ENCODE data around the gene MGMT. TPM values are rescaled to one million over a fixed set of nuclear protein-coding genes. Genes with fewer than 3 reads are reported as not detected.

The MGMT gene
- total RNA-seq, 2 donors from 2014 or later = 17.8 to 19.2 TPM

DNA sequence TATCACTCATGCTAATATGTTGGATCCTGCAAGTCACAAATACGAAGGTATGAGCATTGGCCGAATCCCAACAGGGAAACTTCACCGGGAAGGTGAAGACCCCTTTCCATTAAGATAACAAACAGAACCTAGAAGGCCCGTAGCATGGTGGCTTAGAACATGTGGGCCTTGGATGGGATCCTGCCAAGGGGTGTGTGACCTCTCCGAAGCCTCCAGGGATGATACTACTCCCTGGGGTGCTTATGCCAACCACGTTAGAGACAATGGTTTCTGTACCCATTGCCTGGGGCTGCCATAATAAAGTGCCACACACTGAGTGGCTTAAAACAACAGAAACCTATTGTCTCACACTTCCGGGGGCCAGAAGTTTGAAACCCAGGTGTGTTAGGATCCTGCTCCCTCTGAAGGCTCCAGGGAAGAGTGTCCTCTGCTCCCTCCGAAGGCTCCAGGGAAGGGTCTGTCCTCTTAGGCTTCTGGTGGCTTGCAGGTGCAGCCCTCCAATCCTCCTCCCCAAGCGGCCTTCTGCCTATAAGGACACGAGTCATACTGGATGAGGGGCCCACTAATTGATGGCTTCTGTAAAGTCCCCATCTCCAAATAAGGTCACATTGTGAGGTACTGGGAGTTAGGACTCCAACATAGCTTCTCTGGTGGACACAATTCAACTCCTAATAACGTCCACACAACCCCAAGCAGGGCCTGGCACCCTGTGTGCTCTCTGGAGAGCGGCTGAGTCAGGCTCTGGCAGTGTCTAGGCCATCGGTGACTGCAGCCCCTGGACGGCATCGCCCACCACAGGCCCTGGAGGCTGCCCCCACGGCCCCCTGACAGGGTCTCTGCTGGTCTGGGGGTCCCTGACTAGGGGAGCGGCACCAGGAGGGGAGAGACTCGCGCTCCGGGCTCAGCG, 992 bp upstream of the MGMT start:
- H3K4me3 Mint-ChIP-seq = peak overlapping the region; percentile 79 to 83
- DNase-seq (peak in 1 of 2 donors; percentile 6), ATAC-seq (replicated peaks in 1 of 2) (no peak)
- no peaks in the 10 kb centered on the region for H3K9me3 Mint-ChIP-seq
- peaks cover 13% of the 10 kb centered on the region for H3K4me1 Mint-ChIP-seq (ENCODE audit: low read depth)
- no peaks in the 10 kb centered on the region for H3K27me3 Mint-ChIP-seq (ENCODE audit: low read depth)
- H3K36me3 Mint-ChIP-seq (ENCODE audit: insufficient read depth in 2 of 2) = no peaks in the 10 kb centered on the region
- peak overlapping the region; percentile 68 for H3K27ac Mint-ChIP-seq

DNA sequence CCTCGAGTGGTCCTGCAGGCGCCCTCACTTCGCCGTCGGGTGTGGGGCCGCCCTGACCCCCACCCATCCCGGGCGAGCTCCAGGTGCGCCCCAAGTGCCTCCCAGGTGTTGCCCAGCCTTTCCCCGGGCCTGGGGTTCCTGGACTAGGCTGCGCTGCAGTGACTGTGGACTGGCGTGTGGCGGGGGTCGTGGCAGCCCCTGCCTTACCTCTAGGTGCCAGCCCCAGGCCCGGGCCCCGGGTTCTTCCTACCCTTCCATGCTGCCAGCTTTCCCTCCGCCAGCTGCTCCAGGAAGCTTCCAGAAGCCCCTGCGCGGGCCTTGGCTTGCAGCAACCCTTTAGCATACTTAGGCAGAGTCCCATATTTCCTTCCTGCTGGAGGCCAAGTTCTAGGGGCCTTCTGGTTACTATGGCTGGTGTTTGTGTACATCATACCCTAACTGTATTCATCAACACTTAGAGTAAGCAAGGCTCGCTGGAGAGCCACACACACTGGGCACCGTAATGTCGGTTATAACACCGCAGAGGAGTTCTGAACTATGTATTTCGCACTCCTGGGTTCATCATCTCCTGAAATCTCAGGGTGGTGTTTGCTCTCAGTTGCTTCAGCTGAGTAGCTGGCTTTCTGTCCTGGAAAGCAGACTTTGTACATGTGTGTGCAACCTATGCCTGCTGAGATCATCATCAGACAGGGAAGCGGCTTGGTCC, 471 bp downstream of the MGMT start:
- no peaks in the 10 kb centered on the region for H3K27me3 Mint-ChIP-seq (ENCODE audit: low read depth)
- H3K4me1 Mint-ChIP-seq (ENCODE audit: low read depth) = peaks cover 17% of the 10 kb centered on the region
- no peak for DNase-seq
- no peaks in the 10 kb centered on the region for H3K9me3 Mint-ChIP-seq
- H3K4me3 Mint-ChIP-seq = peak overlapping the region; percentile 83 to 91
- ATAC-seq (replicated peaks in 1 of 2) = peak; percentile 0
- no peaks in the 10 kb centered on the region for H3K36me3 Mint-ChIP-seq (ENCODE audit: insufficient read depth in 2 of 2)
- H3K27ac Mint-ChIP-seq = peak overlapping the region; percentile 73

DNA sequence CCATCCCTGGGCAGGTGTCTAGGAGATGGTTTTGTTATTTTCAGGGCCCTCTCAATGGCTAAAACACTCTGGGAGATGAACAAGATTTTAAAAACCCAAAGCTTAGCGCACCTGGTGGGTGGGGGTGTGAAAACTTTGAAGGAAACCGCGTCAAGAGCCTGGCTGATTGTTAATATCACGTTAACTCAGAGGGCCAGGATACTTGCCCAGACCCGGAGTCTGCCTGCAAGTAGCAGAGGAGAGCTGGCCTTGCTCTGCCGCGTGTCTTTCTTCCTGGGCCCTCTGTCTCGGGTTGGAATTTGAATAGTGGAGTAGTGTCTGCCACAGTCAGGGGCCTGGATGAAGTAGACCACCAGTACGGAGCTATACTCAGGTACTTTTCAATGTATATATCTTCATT, 1.1 kb downstream of the MGMT start:
- no peaks in the 10 kb centered on the region for H3K36me3 Mint-ChIP-seq (ENCODE audit: insufficient read depth in 2 of 2)
- ATAC-seq (replicated peaks in 1 of 2) (no peak), DNase-seq (no peak)
- no peaks in the 10 kb centered on the region for H3K27me3 Mint-ChIP-seq (ENCODE audit: low read depth)
- peaks cover 17% of the 10 kb centered on the region for H3K4me1 Mint-ChIP-seq (ENCODE audit: low read depth)
- H3K9me3 Mint-ChIP-seq = no peaks in the 10 kb centered on the region
- H3K27ac Mint-ChIP-seq = no peak overlapping the region
- peak overlapping the region; percentile 83 to 91 for H3K4me3 Mint-ChIP-seq

DNA sequence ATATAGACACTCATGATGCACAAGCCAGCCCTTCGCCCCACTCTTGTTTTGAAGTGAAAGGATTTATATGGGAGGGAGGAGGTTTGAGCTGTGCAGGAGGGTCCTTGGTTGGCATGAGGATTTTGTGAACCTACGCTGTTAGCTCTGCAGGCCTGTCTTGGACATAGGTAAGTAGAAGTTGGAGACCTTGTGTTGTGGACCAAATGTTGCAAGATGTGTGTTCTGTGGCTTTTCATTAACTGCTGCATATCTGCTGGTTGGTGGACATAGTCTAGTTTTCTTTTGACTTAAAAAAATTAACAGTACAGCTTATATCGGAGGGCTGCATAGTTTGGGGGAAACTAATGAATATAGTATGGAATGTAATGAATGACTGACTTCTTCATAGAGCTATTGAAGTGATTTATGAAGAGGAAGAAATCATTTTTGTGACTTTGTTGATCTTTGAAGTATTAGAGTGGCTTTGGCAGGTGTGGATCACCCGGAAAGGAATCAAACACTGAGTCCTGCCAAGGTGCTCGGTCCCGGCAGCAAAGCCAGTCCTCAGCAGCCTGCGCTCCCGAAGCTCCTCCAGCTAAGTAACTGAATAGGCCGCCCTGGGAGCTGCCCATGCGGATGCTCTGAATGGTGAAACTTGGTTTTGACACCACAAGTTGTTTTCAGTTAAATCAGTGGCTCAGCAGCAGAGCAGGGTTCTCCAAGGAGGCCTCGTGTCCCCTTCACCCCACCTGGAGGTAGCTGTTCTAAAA, 3.2 kb downstream of the MGMT start:
- Mint-ChIP-seq H3K27ac (no peak overlapping the region), H3K27me3 (ENCODE audit: low read depth) (no peaks in the 10 kb centered on the region), H3K9me3 (no peaks in the 10 kb centered on the region), H3K4me1 (ENCODE audit: low read depth) (peaks cover 17% of the 10 kb centered on the region), H3K36me3 (ENCODE audit: insufficient read depth in 2 of 2) (no peaks in the 10 kb centered on the region), H3K4me3 (no peak overlapping the region)
- ATAC-seq (replicated peaks in 1 of 2) = no peak
- no peak for DNase-seq

DNA sequence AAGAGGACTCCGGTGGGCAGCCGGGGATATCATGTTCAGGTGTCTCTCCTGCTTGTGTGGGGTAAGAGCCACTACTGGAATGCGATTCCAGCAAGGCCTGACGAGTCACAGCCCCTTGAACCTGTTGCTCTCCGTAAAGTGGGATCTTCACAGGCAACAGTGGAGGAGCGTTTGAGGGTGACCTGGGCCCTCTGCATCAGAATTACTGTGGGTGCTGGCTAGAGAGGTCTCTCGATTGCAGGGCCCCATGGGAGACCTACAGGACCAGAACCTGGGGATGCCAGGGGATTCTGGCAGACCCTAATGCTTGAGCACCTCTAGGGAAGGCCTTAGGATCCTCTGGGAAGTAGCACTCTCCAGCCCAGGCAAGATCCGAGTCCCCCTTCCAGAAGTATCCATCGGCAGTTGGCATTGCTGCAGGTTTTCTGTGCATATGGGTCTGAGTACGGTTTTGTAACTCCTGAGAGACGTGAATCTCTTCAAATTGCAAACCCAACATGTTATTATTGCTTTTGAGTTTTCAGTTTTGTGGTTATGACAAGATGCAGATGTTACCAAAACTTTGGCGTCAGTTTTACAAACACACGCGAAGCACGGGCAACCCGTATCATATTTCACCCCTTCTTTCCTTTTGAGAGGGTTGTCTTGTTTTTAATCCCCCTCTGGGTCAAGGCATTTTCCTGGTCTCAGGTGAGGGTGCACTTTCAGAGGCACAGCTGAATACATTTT, 4.6 kb downstream of the MGMT start:
- Mint-ChIP-seq H3K27ac (no peak overlapping the region), H3K36me3 (ENCODE audit: insufficient read depth in 2 of 2) (no peaks in the 10 kb centered on the region), H3K27me3 (ENCODE audit: low read depth) (no peaks in the 10 kb centered on the region), H3K4me3 (no peak overlapping the region), H3K4me1 (ENCODE audit: low read depth) (peaks cover 17% of the 10 kb centered on the region), H3K9me3 (no peaks in the 10 kb centered on the region)
- ATAC-seq (replicated peaks in 1 of 2) (no peak), DNase-seq (no peak)

DNA sequence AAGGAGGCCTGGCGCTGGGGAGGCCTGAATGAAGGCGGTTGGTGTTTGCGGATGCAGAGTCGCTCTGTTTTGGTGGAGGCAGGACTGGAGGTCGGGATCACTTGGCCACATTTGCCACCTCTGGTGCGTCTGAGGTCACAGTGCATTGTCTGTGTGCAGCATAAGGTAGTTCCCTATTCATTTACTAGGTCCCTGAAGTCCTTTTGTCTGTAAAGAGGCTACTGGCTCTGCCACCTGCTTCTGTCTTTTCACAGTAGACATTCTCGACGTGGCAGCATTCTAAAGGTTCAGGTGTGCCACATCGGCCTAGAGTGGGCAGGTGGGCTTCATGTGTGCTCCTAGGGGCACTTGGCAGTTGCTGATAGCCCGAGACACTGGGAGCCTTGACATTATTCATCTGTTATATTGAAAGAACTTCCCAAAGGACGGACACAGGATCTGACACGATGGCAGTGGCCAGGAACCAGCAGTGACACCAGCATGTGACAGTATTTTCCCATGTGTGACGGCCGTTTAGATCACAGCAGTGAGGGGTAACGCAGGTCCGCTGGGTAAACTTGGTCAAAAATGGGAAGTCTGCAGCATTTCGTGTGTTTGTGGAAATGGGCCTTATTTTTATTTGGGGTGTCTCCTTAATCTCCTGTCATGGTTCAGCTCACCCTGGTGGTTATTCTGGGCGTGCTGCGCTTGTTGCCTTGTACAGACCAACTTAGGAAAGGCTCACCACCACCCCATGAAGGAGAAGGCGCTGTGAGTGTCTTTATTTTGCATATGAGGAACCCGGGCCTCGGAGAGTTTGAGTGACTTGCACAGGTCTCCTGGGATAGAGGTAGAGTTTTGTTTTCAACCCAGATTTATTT, 5.9 kb downstream of the MGMT start:
- no peaks in the 10 kb centered on the region for H3K27me3 Mint-ChIP-seq (ENCODE audit: low read depth)

DNA sequence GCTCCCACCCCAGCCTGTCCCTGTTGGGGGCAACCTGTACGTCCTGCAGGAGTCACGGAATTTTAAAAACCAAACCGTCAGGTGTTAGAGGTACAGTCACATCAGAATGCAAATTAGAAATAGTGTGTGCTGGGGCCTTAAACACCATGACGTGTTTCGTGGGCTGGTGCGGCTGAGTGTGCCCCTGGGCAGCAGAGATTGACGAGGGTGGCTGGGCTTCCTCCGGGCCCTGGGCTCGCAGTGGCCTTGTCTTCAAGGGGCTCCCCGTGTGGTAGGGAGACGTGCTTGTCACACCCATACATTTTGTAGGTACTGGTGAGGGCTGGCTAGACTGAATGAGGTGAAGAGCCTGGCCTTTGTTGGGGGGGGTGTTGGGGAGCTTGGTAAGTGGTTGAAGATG, 7.6 kb downstream of the MGMT start:
- H3K27ac Mint-ChIP-seq = no peak overlapping the region
- no peak for ATAC-seq (replicated peaks in 1 of 2)
- H3K4me3 Mint-ChIP-seq = no peak overlapping the region
- peaks cover 23% of the 10 kb centered on the region for H3K4me1 Mint-ChIP-seq (ENCODE audit: low read depth)
- no peaks in the 10 kb centered on the region for H3K27me3 Mint-ChIP-seq (ENCODE audit: low read depth)
- peaks cover 0 to 10% of the 10 kb centered on the region in 2 donors for H3K36me3 Mint-ChIP-seq (ENCODE audit: insufficient read depth in 2 of 2)
- DNase-seq = no peak
- H3K9me3 Mint-ChIP-seq = peaks cover 2% of the 10 kb centered on the region in 2 donors

More for the DNA sequence above, 5.9 kb downstream of the MGMT start:
- DNase-seq = no peak
- Mint-ChIP-seq H3K9me3 (no peaks in the 10 kb centered on the region), H3K4me1 (ENCODE audit: low read depth) (peaks cover 23% of the 10 kb centered on the region), H3K27ac (no peak overlapping the region), H3K36me3 (ENCODE audit: insufficient read depth in 2 of 2) (peaks cover 0 to 5% of the 10 kb centered on the region in 2 donors), H3K4me3 (no peak overlapping the region)
- ATAC-seq (replicated peaks in 1 of 2) = no peak

DNA sequence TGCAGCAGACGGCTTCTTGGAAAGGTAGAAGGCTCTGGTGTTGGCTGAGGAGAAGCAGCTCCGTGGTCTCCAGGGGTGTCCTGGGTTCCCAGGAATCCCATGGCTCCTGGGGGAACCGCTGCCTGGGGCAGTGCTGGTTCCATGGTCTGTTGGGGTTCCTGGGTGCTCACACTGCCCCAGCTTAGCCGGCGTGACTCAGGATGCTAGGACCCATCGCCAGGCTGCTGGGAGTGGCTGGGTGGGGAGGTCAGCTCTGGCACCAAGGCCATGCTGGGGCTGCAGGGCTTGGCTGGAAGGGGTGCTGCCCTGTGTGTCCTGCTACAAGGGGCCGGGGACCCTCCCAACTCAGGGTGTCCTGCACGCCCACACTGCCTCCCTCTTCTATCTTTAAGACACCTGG, 9.4 kb downstream of the MGMT start:
- H3K36me3 Mint-ChIP-seq (ENCODE audit: insufficient read depth in 2 of 2) = peaks cover 3 to 16% of the 10 kb centered on the region in 2 donors
- ATAC-seq (replicated peaks in 1 of 2) (no peak), DNase-seq (no peak)
- no peak overlapping the region for H3K4me3 Mint-ChIP-seq
- H3K9me3 Mint-ChIP-seq = peaks cover 2 to 4% of the 10 kb centered on the region in 2 donors
- H3K4me1 Mint-ChIP-seq (ENCODE audit: low read depth) = peaks cover 7% of the 10 kb centered on the region
- H3K27ac Mint-ChIP-seq = no peak overlapping the region
- H3K27me3 Mint-ChIP-seq (ENCODE audit: low read depth) = no peaks in the 10 kb centered on the region

DNA sequence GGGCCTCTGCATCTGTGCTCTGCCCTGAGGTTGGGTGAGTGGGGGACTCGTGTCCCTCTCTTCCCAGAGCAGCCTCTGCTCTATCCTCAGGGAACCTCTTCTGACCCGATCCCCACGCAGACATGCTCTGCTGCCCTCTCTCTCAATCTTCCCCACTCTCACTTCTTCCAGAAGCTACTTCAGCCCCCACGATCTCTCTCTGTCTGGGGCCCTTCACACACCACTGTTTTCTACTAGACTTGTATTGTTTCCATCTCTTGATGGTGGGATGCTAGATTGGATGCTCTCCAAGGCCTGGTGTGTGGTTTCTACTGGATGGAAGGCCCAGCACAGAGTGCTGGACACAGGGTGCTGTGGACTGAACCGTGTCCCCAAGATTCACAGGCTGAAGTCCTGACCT, 10.0 kb downstream of the MGMT start:
- peaks cover 6 to 20% of the 10 kb centered on the region in 2 donors for H3K36me3 Mint-ChIP-seq (ENCODE audit: insufficient read depth in 2 of 2)
- peaks cover 7% of the 10 kb centered on the region for H3K4me1 Mint-ChIP-seq (ENCODE audit: low read depth)
- peaks cover 5 to 7% of the 10 kb centered on the region in 2 donors for H3K9me3 Mint-ChIP-seq
- H3K27me3 Mint-ChIP-seq (ENCODE audit: low read depth) = no peaks in the 10 kb centered on the region
- H3K27ac Mint-ChIP-seq = no peak overlapping the region
- ATAC-seq (replicated peaks in 1 of 2) (no peak), DNase-seq (no peak)
- H3K4me3 Mint-ChIP-seq = no peak overlapping the region

DNA sequence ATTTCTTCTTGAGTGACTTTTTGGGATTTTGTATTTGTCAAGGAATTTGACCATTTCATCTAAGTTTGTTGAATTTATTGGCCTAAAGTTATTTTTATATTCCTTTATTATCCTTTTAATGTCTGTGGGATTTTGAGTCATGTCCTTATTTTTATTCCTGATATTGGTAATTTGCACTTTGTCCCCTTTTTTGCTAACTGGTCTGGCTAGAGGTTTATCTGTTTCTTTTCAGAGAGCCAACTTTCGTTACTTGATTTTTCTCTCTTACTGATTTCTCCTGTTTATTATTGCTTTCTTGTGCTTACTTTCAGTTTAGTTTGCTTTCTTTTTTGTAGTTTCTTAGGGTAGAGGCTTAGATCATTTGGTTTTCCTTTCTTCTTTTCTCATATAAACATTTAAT, 14.6 kb downstream of the MGMT start:
- H3K27ac Mint-ChIP-seq = no peak overlapping the region
- no peak for DNase-seq
- ATAC-seq (replicated peaks in 1 of 2) = no peak
- no peaks in the 10 kb centered on the region for H3K27me3 Mint-ChIP-seq (ENCODE audit: low read depth)
- peaks cover 7% of the 10 kb centered on the region for H3K4me1 Mint-ChIP-seq (ENCODE audit: low read depth)
- H3K4me3 Mint-ChIP-seq = no peak overlapping the region
- H3K9me3 Mint-ChIP-seq = peaks cover 20 to 28% of the 10 kb centered on the region in 2 donors
- peaks cover 23 to 47% of the 10 kb centered on the region in 2 donors for H3K36me3 Mint-ChIP-seq (ENCODE audit: insufficient read depth in 2 of 2)

DNA sequence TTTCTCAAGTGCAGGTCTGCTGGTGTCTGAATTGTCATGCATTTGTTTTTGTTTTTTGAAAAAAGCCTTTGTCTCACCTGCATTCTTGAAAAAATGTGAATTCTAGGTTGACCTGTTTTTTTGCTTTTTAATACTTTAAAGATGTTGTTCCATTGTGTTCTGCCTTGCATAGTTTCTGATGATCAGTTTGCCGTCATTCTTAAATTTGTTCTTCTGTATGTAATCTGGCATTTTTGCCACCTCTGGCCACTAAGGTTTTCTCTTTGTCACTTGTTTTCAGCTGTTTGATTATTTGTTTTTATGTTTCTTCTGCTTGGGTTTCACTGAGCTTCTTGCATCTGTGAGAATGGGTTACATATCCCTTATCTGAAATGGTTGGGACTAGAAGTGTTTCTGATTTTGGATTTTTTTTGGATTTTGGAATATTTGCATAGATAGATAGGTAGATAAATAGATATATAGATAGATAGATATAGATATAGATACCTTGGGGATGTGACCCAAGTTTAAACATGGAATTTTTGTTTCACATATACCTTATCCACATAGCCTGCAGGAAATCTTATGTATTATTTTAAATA, 16.5 kb downstream of the MGMT start:
- Mint-ChIP-seq H3K4me1 (ENCODE audit: low read depth) (no peaks in the 10 kb centered on the region), H3K27me3 (ENCODE audit: low read depth) (no peaks in the 10 kb centered on the region), H3K9me3 (peaks cover 20 to 32% of the 10 kb centered on the region in 2 donors), H3K27ac (no peak overlapping the region), H3K36me3 (ENCODE audit: insufficient read depth in 2 of 2) (peaks cover 25 to 44% of the 10 kb centered on the region in 2 donors), H3K4me3 (no peak overlapping the region)
- no peak for ATAC-seq (replicated peaks in 1 of 2)
- no peak for DNase-seq
